HCT116 (cell line): ENCODE data around the gene RGS6.

ENCODE experiments used
- CEBPB ChIP-seq: IDR thresholded peaks from 2 replicates; pipeline ENCODE4 v1.6.1; 2012; ENCODE audit warnings: low read depth
- EZH2 ChIP-seq: fragments of 200-600 bp; sonication (generic); IDR thresholded peaks from 2 replicates; pipeline ENCODE4 v1.6.1; 2017; ENCODE audit warnings: antibody characterized with exemption, mixed run types

DNA sequence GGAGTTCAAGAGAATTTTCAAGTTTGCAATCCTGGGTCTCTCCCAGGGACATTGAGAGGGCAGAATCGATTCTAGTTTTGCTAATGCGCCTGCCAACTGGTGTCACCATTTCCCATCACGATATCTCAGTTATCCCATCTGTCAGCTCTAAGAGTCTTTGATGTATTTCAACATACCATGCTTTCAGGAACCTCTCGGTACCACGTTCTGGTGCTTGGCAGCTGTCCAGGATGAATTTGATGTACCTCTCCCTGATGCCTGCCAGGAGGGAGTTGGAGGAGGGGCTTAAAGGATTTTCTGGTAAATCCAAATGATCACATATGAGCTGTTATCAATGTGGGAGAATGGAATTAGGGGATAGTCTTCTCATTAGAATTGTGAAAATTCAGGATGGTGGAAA lies 332.5 kb downstream of the RGS6 start:
- TF ChIP-seq EZH2 (no peak), CEBPB (no peak)
